Measurements from ENCODE around the gene TAF13.

DNA sequence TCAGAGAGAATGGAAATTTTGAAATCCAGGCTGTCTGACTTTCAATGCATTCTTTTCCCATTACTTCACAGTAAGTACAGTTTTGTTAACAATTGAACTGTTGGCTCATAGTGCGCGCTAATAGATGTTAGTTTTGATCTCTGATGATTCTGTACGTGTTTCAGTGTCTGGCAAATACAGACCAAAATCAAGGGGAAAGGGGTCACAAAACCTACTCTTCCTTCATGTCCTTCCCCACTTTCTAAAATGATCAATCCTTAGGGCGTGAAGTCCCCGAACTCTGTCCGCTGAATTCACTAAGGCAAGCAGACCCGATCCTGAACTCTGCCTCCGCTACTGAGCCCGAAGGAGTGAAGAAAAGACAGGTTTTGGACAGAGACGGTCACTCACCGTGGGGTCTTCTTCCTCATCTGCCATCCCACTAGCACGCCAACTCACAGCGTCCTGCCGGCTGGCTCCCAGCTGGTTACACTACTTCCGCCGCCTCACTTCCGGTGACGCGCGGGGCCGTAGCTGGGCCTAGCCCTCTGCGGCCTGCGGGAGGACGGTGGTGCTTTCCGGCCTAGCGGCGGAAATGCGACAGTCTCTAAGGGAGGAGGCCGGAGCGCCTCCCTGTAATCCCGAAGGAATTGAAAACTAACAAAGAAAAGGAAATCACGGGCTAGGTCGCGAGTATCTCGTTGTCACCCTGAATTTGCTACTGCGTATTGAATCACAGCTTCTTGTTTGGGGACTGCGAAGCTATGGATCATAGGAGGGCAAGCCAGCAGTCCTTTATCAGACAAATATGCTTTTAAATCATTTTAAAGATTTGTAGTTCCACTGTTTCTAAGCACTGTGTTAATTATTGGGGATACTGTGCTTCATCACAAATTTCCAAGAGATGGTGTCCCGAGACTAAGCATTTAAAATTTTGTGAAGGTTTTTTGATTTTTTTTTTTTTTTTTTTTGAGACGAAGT lies at the start of gene TAF13:
- TF ChIP-seq, protein P1, sequence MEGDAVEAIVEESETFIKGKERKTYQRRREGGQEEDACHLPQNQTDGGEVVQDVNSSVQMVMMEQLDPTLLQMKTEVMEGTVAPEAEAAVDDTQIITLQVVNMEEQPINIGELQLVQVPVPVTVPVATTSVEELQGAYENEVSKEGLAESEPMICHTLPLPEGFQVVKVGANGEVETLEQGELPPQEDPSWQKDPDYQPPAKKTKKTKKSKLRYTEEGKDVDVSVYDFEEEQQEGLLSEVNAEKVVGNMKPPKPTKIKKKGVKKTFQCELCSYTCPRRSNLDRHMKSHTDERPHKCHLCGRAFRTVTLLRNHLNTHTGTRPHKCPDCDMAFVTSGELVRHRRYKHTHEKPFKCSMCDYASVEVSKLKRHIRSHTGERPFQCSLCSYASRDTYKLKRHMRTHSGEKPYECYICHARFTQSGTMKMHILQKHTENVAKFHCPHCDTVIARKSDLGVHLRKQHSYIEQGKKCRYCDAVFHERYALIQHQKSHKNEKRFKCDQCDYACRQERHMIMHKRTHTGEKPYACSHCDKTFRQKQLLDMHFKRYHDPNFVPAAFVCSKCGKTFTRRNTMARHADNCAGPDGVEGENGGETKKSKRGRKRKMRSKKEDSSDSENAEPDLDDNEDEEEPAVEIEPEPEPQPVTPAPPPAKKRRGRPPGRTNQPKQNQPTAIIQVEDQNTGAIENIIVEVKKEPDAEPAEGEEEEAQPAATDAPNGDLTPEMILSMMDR (IDR thresholded peaks at IDR 0.05; ENCODE audit: poor library complexity): no peak
- TF ChIP-seq EZH2 (IDR thresholded peaks at IDR 0.05; ENCODE audit: borderline replicate concordance) (no peak), EZH2phosphoT487 (IDR thresholded peaks at IDR 0.05; ENCODE audit: low read depth, severe bottlenecking, unreplicated experiment) (no peak)

Data from hepatocyte (in vitro differentiated cells).